ENCODE results near the gene HEPN1. TPM values are rescaled to one million over a fixed set of nuclear protein-coding genes. Genes with fewer than 3 reads are reported as not detected.

HEPN1 gene
- total and polyA plus RNA-seq, 9 of the 15 experiments (the other 6 are each of a cell fraction or from before 2014, with no cell fraction given) = not detected

DNA sequence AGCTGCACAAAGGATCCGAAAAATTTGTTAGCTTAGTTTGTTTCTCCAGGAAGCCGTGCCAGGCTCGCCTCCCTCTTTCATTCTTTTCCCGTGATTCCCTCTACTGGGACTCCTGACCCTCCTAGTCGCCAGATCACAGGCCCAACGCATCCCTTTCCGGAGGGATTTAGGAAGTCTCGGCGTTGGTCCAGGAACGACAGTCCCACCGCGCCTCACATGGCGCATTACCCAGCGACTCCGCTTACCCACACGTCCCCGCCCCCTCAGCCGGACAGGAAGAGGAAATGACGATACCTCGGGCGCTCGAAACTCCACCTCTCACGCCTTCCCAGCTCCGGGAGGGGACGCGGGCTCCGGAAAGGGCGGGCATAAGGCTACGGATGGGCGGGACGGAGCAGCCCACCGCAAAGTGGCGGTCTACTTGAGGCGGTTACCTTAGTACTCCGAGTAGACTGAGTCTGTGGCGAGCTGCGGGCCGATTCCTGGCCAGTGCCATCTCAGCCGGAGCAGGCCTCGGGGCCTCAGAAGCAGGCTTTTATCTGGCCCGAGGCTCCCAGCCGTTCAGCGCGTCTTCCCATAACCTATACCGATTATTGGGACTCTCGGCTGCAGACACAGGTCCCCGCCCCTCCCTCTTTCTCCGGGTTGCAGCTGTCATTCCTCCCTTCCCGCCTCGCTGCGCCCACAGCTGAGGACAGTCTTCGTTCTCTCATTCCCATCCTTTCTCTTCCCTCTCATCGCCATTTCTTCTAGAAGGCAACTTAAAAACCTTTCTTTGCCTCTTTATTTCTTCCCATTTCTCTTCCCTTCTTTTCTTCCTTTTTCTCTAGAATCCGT is 34.9 kb downstream of the HEPN1 start, which contains the start of gene CCDC15 (continued):
- TF ChIP-seq BRF1 (IDR thresholded peaks at IDR 0.05; ENCODE audit: borderline replicate concordance, extremely low read depth, insufficient read length) (no peak), ELF1 (tag; IDR thresholded peaks at IDR 0.05) (peak; percentile 51; the same call in 1 of the 2 replicates), JUND (IDR thresholded peaks at IDR 0.05; ENCODE audit: borderline replicate concordance, low read depth, low read length) (peak; percentile 65), JUND (tag; IDR thresholded peaks at IDR 0.05; ENCODE audit: borderline replicate concordance, low read depth, low read length) (peak; percentile 32; the same call in 1 of the 3 replicates), NONO (IDR thresholded peaks at IDR 0.05; ENCODE audit: low read depth in 2 of 2, low read length in 1 of 2) (no peak), SNRNP70 (optimal IDR thresholded peaks at IDR 0.05; ENCODE audit: low read depth, low read length) (no peak), ZKSCAN1 (IDR thresholded peaks at IDR 0.05; ENCODE audit: low read depth, low read length) (no peak), FOXA1 (IDR thresholded peaks at IDR 0.05; ENCODE audit: borderline replicate concordance) (no peak), ELF2 (CRISPR knock-in tag; IDR thresholded peaks at IDR 0.05) (no peak), ZNF551 (CRISPR knock-in tag; IDR thresholded peaks at IDR 0.05) (no peak), ZNF184 (CRISPR knock-in tag; IDR thresholded peaks at IDR 0.05) (no peak), THRAP3 (IDR thresholded peaks at IDR 0.05; ENCODE audit: borderline replicate concordance) (peak; percentile 58; the same call in 1 of the 2 replicates), HMGN3 (IDR thresholded peaks at IDR 0.05; ENCODE audit: borderline replicate concordance, extremely low read depth, insufficient read length, low read depth, low read length) (peak; percentile 37), PRPF4 (IDR thresholded peaks at IDR 0.05; ENCODE audit: insufficient read depth, low read depth, low read length, poor library complexity, severe bottlenecking) (no peak), KHSRP (IDR thresholded peaks at IDR 0.05) (no peak), NRF1 (conservative IDR thresholded peaks at IDR 0.05 in 1 of 2, IDR thresholded peaks at IDR 0.05 in 1 of 2) (peak; percentile 71 to 79), FOXK1 (CRISPR knock-in tag; IDR thresholded peaks at IDR 0.05; ENCODE audit: borderline replicate concordance) (no peak)
- TF ChIP-seq, protein P1, sequence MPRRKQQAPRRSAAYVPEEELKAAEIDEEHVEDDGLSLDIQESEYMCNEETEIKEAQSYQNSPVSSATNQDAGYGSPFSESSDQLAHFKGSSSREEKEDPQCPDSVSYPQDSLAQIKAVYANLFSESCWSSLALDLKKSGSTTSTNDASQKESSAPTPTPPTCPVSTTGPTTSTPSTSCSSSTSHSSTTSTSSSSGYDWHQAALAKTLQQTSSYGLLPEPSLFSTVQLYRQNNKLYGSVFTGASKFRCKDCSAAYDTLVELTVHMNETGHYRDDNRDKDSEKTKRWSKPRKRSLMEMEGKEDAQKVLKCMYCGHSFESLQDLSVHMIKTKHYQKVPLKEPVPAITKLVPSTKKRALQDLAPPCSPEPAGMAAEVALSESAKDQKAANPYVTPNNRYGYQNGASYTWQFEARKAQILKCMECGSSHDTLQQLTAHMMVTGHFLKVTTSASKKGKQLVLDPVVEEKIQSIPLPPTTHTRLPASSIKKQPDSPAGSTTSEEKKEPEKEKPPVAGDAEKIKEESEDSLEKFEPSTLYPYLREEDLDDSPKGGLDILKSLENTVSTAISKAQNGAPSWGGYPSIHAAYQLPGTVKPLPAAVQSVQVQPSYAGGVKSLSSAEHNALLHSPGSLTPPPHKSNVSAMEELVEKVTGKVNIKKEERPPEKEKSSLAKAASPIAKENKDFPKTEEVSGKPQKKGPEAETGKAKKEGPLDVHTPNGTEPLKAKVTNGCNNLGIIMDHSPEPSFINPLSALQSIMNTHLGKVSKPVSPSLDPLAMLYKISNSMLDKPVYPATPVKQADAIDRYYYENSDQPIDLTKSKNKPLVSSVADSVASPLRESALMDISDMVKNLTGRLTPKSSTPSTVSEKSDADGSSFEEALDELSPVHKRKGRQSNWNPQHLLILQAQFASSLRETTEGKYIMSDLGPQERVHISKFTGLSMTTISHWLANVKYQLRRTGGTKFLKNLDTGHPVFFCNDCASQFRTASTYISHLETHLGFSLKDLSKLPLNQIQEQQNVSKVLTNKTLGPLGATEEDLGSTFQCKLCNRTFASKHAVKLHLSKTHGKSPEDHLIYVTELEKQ (CRISPR knock-in tag; IDR thresholded peaks at IDR 0.05) = no peak

Data from K562 (cell line).